Mesodermal cell (in vitro differentiated cells): ENCODE results near the gene ADCY10.
"Not testable (repeated sequence)": the region's sequence is repeated elsewhere in the genome, so short reads cannot be mapped to it uniquely, and the experiment has no call there.

ENCODE experiments used
- H3K27ac ChIP-seq: 2 replicates; pipeline ENCODE4 v1.7.0; 2013; ENCODE audit warnings: mild to moderate bottlenecking, low read depth, low read length, moderate library complexity; ENCODE audit not compliant: severe bottlenecking
- H3K36me3 ChIP-seq: 2 replicates; pipeline ENCODE4 v1.7.1; 2013; ENCODE audit warnings: mild to moderate bottlenecking, low read length, moderate library complexity; ENCODE audit not compliant: control insufficient read depth, insufficient read depth
- H3K4me1 ChIP-seq: one replicate; pipeline ENCODE4 v1.7.1; 2013; ENCODE audit warnings: mild to moderate bottlenecking, low read length; ENCODE audit not compliant: insufficient read depth, control insufficient read depth, poor library complexity, severe bottlenecking
- H3K4me3 ChIP-seq: 2 replicates; pipeline ENCODE4 v1.7.0; 2013; ENCODE audit warnings: low read length, control low read depth, mild to moderate bottlenecking; ENCODE audit not compliant: insufficient read depth, poor library complexity, severe bottlenecking; ENCODE audit errors: extremely low read depth
- H3K9me3 ChIP-seq: 2 replicates; pipeline ENCODE4 v1.7.1; 2013; ENCODE audit warnings: mild to moderate bottlenecking, low read length, moderate library complexity; ENCODE audit not compliant: control insufficient read depth
- WGBS, 2 experiments: methylation state at CpG; one replicate each; pipeline ENCODE4 v1.1.5; 2013; ENCODE audit warnings: missing lambda C conversion rate in 2 of 2; ENCODE audit not compliant: insufficient coverage in 2 of 2; 5-methylcytosine and 5-hydroxymethylcytosine counted together

Gene ADCY10

GRCh38 chr1:167909691-167910180 lies 4.2 kb downstream of the ADCY10 start:
- Histone ChIP-seq H3K4me1 (peaks cover 11% of the 10 kb centered on the region), H3K9me3 (peaks cover 14% of the 10 kb centered on the region), H3K4me3 (no peak overlapping the region), H3K27ac (no peak overlapping the region), H3K36me3 (no peaks in the 10 kb centered on the region)
- 50 to 90% methylated on average over 1 to 5 of the region's 6 CpGs for WGBS, 2 experiments

GRCh38 chr1:167905671-167906070 lies 8.3 kb downstream of the ADCY10 start:
- peaks cover 14% of the 10 kb centered on the region for H3K9me3 ChIP-seq
- peak overlapping the region; percentile 76 for H3K27ac ChIP-seq
- no peaks in the 10 kb centered on the region for H3K36me3 ChIP-seq
- H3K4me3 ChIP-seq = no peak overlapping the region
- peaks cover 17% of the 10 kb centered on the region for H3K4me1 ChIP-seq

GRCh38 chr1:167905182-167905581 lies 8.8 kb downstream of the ADCY10 start:
- Histone ChIP-seq H3K27ac (peak overlapping the region; percentile 76), H3K36me3 (no peaks in the 10 kb centered on the region), H3K9me3 (peaks cover 12% of the 10 kb centered on the region), H3K4me3 (no peak overlapping the region), H3K4me1 (peaks cover 17% of the 10 kb centered on the region)
- WGBS, 2 experiments = 63 to 67% methylated on average over 1 to 2 of the region's 3 CpGs

- Histone ChIP-seq H3K36me3 (no peaks in the 10 kb centered on the region), H3K27ac (peak overlapping the region; percentile 76)
Observed at GRCh38 chr1:167904652-167905130, 9.2 kb downstream of the ADCY10 start.

GRCh38 chr1:167900907-167901306 lies 13.0 kb downstream of the ADCY10 start:
- WGBS, 2 experiments = no CpG with 5 or more reads among the region's 4 CpGs
- Histone ChIP-seq H3K4me3 (no peak overlapping the region), H3K9me3 (no peaks in the 10 kb centered on the region), H3K36me3 (no peaks in the 10 kb centered on the region), H3K27ac (no peak overlapping the region), H3K4me1 (peaks cover 17% of the 10 kb centered on the region)

More at GRCh38 chr1:167904652-167905130, 9.2 kb downstream of the ADCY10 start:
- WGBS, 2 experiments = 58 to 60% methylated on average over 1 to 4 of the region's 4 CpGs
- Histone ChIP-seq H3K4me3 (no peak overlapping the region), H3K9me3 (peaks cover 7% of the 10 kb centered on the region), H3K4me1 (peaks cover 17% of the 10 kb centered on the region)

- H3K9me3 ChIP-seq = no peaks in the 10 kb centered on the region
- peaks cover 5% of the 10 kb centered on the region for H3K4me1 ChIP-seq
- no peaks in the 10 kb centered on the region for H3K36me3 ChIP-seq
- H3K27ac ChIP-seq = no peak overlapping the region
- WGBS, 2 experiments = 98% methylated on average over 3 to 4 of the region's 4 CpGs
- H3K4me3 ChIP-seq = no peak overlapping the region
Observed at GRCh38 chr1:167899253-167899681, 14.7 kb downstream of the ADCY10 start.

- WGBS, 2 experiments = 88 to 94% methylated on average over 4 to 7 of the region's 9 CpGs
- H3K4me3 ChIP-seq = no peak overlapping the region
- H3K27ac ChIP-seq = no peak overlapping the region
- no peaks in the 10 kb centered on the region for H3K9me3 ChIP-seq
- H3K36me3 ChIP-seq = no peaks in the 10 kb centered on the region
- peaks cover 5% of the 10 kb centered on the region for H3K4me1 ChIP-seq
Observed at GRCh38 chr1:167898578-167899222, 15.2 kb downstream of the ADCY10 start.

GRCh38 chr1:167893798-167894197 lies 20.1 kb downstream of the ADCY10 start:
- WGBS, 2 experiments = 40 to 92% methylated on average over 1 of the region's 2 CpGs

GRCh38 chr1:167890400-167890799 lies 23.5 kb downstream of the ADCY10 start:
- Histone ChIP-seq H3K4me3 (no peak overlapping the region), H3K27ac (no peak overlapping the region), H3K36me3 (no peaks in the 10 kb centered on the region), H3K4me1 (no peaks in the 10 kb centered on the region), H3K9me3 (no peaks in the 10 kb centered on the region)

More at GRCh38 chr1:167893798-167894197, 20.1 kb downstream of the ADCY10 start:
- Histone ChIP-seq H3K9me3 (no peaks in the 10 kb centered on the region), H3K4me1 (no peaks in the 10 kb centered on the region), H3K4me3 (no peak overlapping the region), H3K27ac (no peak overlapping the region), H3K36me3 (no peaks in the 10 kb centered on the region)

- H3K4me1 ChIP-seq, H3K36me3 ChIP-seq, H3K9me3 ChIP-seq, H3K4me3 ChIP-seq, H3K27ac ChIP-seq: not testable (repeated sequence)
- WGBS, 2 experiments = 100% methylated on average over 1 of the region's 2 CpGs; no CpG with 5 or more reads in 1 of the 2 experiments
Observed at GRCh38 chr1:167887187-167887586, 26.7 kb downstream of the ADCY10 start.

GRCh38 chr1:167882376-167882775 lies 31.6 kb downstream of the ADCY10 start:
- Histone ChIP-seq H3K36me3 (no peaks in the 10 kb centered on the region), H3K27ac (no peak overlapping the region), H3K4me1 (peaks cover 18% of the 10 kb centered on the region), H3K4me3 (no peak overlapping the region), H3K9me3 (no peaks in the 10 kb centered on the region)
- 98 to 100% methylated on average over 1 to 7 of the region's 8 CpGs for WGBS, 2 experiments
